ENCODE measurements around the gene MCFD2. TPM values are rescaled to one million over a fixed set of nuclear protein-coding genes. Genes with fewer than 3 reads are reported as not detected.

Gene MCFD2
- total RNA-seq, 1 donor from 2014 or later, result 79.8 TPM

- H3K27me3 Mint-ChIP-seq (ENCODE audit: low read depth), result peaks cover 19% of the 10 kb centered on the region
- no peak overlapping the region for H3K27ac Mint-ChIP-seq (ENCODE audit: unreplicated experiment)
- peaks cover 21% of the 10 kb centered on the region for H3K4me1 Mint-ChIP-seq
- no peak for TF ChIP-seq CTCF (conservative IDR thresholded peaks at IDR 0.05)
- no peaks in the 10 kb centered on the region for H3K9me3 Mint-ChIP-seq
- no peak overlapping the region for H3K4me3 Mint-ChIP-seq
- DNase-seq (ENCODE audit: low read depth, low spot score), result no peak
- no peaks in the 10 kb centered on the region for H3K36me3 Mint-ChIP-seq (ENCODE audit: low read depth)
These were observed 28.5 kb upstream of the MCFD2 start for GRCh38 chr2:46943881-46944798.

GRCh38 chr2:46942891-46943626 lies 27.5 kb upstream of the MCFD2 start:
- Mint-ChIP-seq H3K9me3 (no peaks in the 10 kb centered on the region), H3K4me3 (peak overlapping the region; percentile 96), H3K27me3 (ENCODE audit: low read depth) (peaks cover 19% of the 10 kb centered on the region), H3K4me1 (peaks cover 21% of the 10 kb centered on the region), H3K27ac (ENCODE audit: unreplicated experiment) (no peak overlapping the region), H3K36me3 (ENCODE audit: low read depth) (no peaks in the 10 kb centered on the region)
- no peak for TF ChIP-seq CTCF (conservative IDR thresholded peaks at IDR 0.05)
- no peak for DNase-seq (ENCODE audit: low read depth, low spot score)

GRCh38 chr2:46942143-46942526 lies 26.5 kb upstream of the MCFD2 start:
- Mint-ChIP-seq H3K4me3 (peak overlapping the region; percentile 96), H3K9me3 (no peaks in the 10 kb centered on the region), H3K27me3 (ENCODE audit: low read depth) (peaks cover 19% of the 10 kb centered on the region), H3K27ac (ENCODE audit: unreplicated experiment) (peak overlapping the region; percentile 88), H3K36me3 (ENCODE audit: low read depth) (no peaks in the 10 kb centered on the region), H3K4me1 (peaks cover 21% of the 10 kb centered on the region)
- TF ChIP-seq CTCF (conservative IDR thresholded peaks at IDR 0.05), result no peak
- no peak for DNase-seq (ENCODE audit: low read depth, low spot score)

GRCh38 chr2:46939626-46940359 lies 24.2 kb upstream of the MCFD2 start:
- DNase-seq (ENCODE audit: low read depth, low spot score), result no peak
- peaks cover 19% of the 10 kb centered on the region for H3K27me3 Mint-ChIP-seq (ENCODE audit: low read depth)
- no peaks in the 10 kb centered on the region for H3K9me3 Mint-ChIP-seq
- TF ChIP-seq CTCF (conservative IDR thresholded peaks at IDR 0.05), result no peak
- H3K36me3 Mint-ChIP-seq (ENCODE audit: low read depth), result no peaks in the 10 kb centered on the region
- H3K4me3 Mint-ChIP-seq, result peak overlapping the region; percentile 88
- H3K27ac Mint-ChIP-seq (ENCODE audit: unreplicated experiment), result no peak overlapping the region
- H3K4me1 Mint-ChIP-seq, result peaks cover 21% of the 10 kb centered on the region

DNA sequence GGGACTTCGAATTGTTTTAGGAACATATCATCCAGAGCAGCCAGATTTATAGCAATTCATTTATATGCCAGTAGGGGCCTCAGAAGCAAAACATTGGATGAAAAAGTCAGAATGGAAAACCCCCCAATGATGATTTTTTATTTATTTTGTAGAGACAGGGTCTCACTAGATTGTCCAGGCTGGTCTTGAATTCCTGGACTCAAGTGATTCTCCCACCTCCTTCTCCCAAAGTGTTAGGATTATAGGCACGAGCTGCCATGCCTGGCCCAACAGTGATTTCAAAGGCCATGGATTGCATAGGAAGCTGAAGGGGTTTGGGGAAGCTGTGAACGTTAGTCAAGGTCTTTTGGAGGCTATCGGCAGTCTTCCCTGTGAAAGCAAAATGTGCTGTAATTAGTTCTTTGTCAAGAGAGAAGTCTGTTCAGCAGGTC lies 21.9 kb upstream of the MCFD2 start:
- no peak for DNase-seq (ENCODE audit: low read depth, low spot score)
- H3K36me3 Mint-ChIP-seq (ENCODE audit: low read depth), result no peaks in the 10 kb centered on the region
- H3K9me3 Mint-ChIP-seq, result no peaks in the 10 kb centered on the region
- peak overlapping the region; percentile 32 for H3K4me3 Mint-ChIP-seq
- H3K27ac Mint-ChIP-seq (ENCODE audit: unreplicated experiment), result no peak overlapping the region
- peaks cover 19% of the 10 kb centered on the region for H3K4me1 Mint-ChIP-seq
- TF ChIP-seq CTCF (conservative IDR thresholded peaks at IDR 0.05), result peak; percentile 59
- peaks cover 10% of the 10 kb centered on the region for H3K27me3 Mint-ChIP-seq (ENCODE audit: low read depth)
